DND-41 (cell line): ENCODE measurements around the gene SULT1C3.

ENCODE experiments used
- ATAC-seq: fragments of 200-7000 bp; cut with Tn5 transposase; 3 replicates; pipeline ENCODE4 v1.9.1; 2021; ENCODE audit warnings: low read depth; ENCODE audit not compliant: insufficient read depth
- DNase-seq: peaks from one replicate; pipeline ENCODE4 v3.0.0-alpha.2; 2020
- H2AFZ ChIP-seq: 2 replicates; pipeline ENCODE4 v1.6.0; 2012; ENCODE audit warnings: low read depth, low read length
- H3K27ac ChIP-seq: 2 replicates; pipeline ENCODE4 v1.5.1; 2012; ENCODE audit warnings: low read length, inconsistent platforms
- H3K27me3 ChIP-seq: fragments of 200-600 bp; sonication (generic); 2 replicates; pipeline ENCODE4 v1.6.0; 2012; ENCODE audit warnings: low read length, mild to moderate bottlenecking, inconsistent platforms; ENCODE audit not compliant: insufficient read depth, poor library complexity
- H3K36me3 ChIP-seq: 2 replicates; pipeline ENCODE4 v1.5.1; 2012; ENCODE audit warnings: low read length, inconsistent platforms; ENCODE audit not compliant: insufficient read depth
- H3K4me1 ChIP-seq: 2 replicates; pipeline ENCODE4 v1.5.1; 2012; ENCODE audit warnings: mild to moderate bottlenecking, low read length; ENCODE audit not compliant: insufficient read depth
- H3K4me2 ChIP-seq: 2 replicates; pipeline ENCODE4 v1.6.0; 2012; ENCODE audit warnings: mild to moderate bottlenecking, moderate library complexity, low read length, inconsistent platforms; ENCODE audit not compliant: insufficient read depth
- H3K4me3 ChIP-seq, 2 experiments: fragments of 200-600 bp in 1 of 2; shearing (Covaris generic) in 1 of 2; 2 replicates each; pipeline ENCODE4 v1.5.1; 2012 to 2016; ENCODE audit warnings: inconsistent platforms in 2 of 2, low read length in 2 of 2, mild to moderate bottlenecking in 2 of 2, low read depth in 1 of 2, moderate library complexity in 1 of 2
- H3K79me2 ChIP-seq: 2 replicates; pipeline ENCODE4 v1.6.0; 2012; ENCODE audit warnings: low read length, inconsistent platforms; ENCODE audit not compliant: insufficient read depth
- H3K9ac ChIP-seq: 2 replicates; pipeline ENCODE4 v1.6.0; 2012; ENCODE audit warnings: low read depth, mild to moderate bottlenecking, inconsistent platforms, low read length, moderate library complexity
- H3K9me3 ChIP-seq: 2 replicates; pipeline ENCODE4 v1.5.1; 2012; ENCODE audit warnings: low read length, moderate library complexity, mild to moderate bottlenecking, inconsistent platforms; ENCODE audit not compliant: insufficient read depth, severe bottlenecking
- H4K20me1 ChIP-seq: 2 replicates; pipeline ENCODE4 v1.6.0; 2012; ENCODE audit warnings: low read length; ENCODE audit not compliant: insufficient read depth
- EZH2 ChIP-seq: IDR thresholded peaks from 3 replicates; pipeline ENCODE4 v1.6.1; 2012; ENCODE audit warnings: borderline replicate concordance, low read depth, mild to moderate bottlenecking, moderate library complexity, low read length, inconsistent platforms; ENCODE audit not compliant: severe bottlenecking
- TF ChIP-seq, protein P1 (sequence below): IDR thresholded peaks from 2 replicates; pipeline ENCODE4 v1.5.1; 2012; ENCODE audit warnings: borderline replicate concordance, low read length, moderate library complexity, mild to moderate bottlenecking; ENCODE audit not compliant: poor library complexity, severe bottlenecking; ENCODE audit errors: extremely low read depth

The SULT1C3 gene

DNA sequence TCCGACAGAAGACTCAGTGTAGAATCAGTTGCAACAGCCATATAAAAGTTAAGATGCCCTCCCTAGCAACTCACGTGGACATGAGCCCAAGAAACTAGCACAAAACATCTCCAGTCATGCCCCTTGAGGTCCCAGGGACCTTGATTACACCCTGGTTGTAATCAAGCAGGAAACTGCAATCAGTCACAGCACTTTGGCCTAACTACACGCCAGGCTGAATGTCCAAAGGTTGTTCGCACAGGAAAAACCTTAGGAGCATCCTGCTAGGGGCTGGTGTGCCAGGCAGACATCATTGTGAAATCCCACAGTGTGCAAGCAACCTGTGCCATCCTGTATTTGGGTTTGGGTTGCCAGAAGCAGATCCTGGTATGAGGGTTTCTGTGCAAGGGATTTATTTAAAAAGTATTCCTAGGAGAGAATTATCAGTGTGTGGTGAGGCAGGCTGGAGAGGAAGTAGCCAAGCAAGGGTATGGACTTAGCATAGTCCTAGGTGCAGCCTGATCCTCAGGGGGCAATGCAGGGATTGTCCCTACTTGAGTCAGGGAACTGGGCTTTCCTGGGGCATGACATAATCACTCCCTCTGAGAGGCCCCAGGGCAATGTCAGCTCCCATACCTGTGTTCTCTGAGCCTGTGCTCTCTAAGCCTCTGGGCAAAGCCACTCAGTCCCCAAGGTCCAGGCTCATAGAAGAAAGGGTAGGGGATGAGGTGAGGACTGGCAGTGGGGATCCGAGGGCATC is 31.2 kb downstream of the SULT1C3 start:
- Histone ChIP-seq H3K27ac (no peak overlapping the region), H3K36me3 (no peaks in the 10 kb centered on the region), H3K9ac (no peak overlapping the region), H3K4me2 (no peak overlapping the region), H3K27me3 (peaks cover 3% of the 10 kb centered on the region), H3K4me3 (no peak overlapping the region), H3K79me2 (no peaks in the 10 kb centered on the region), H3K4me1 (no peaks in the 10 kb centered on the region), H2AFZ (no peak overlapping the region), H4K20me1 (no peaks in the 10 kb centered on the region), H3K9me3 (no peaks in the 10 kb centered on the region)
- ATAC-seq (no peak), DNase-seq (no peak)
- TF ChIP-seq EZH2, result no peak
- TF ChIP-seq, protein P1, sequence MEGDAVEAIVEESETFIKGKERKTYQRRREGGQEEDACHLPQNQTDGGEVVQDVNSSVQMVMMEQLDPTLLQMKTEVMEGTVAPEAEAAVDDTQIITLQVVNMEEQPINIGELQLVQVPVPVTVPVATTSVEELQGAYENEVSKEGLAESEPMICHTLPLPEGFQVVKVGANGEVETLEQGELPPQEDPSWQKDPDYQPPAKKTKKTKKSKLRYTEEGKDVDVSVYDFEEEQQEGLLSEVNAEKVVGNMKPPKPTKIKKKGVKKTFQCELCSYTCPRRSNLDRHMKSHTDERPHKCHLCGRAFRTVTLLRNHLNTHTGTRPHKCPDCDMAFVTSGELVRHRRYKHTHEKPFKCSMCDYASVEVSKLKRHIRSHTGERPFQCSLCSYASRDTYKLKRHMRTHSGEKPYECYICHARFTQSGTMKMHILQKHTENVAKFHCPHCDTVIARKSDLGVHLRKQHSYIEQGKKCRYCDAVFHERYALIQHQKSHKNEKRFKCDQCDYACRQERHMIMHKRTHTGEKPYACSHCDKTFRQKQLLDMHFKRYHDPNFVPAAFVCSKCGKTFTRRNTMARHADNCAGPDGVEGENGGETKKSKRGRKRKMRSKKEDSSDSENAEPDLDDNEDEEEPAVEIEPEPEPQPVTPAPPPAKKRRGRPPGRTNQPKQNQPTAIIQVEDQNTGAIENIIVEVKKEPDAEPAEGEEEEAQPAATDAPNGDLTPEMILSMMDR, result no peak

GRCh38 chr2:108271691-108272253 is 32.0 kb downstream of the SULT1C3 start:
- DNase-seq (no peak), ATAC-seq (no peak)
- Histone ChIP-seq H3K27ac (no peak overlapping the region), H3K4me3 (no peak overlapping the region), H3K4me1 (no peaks in the 10 kb centered on the region), H3K36me3 (no peaks in the 10 kb centered on the region), H3K79me2 (no peaks in the 10 kb centered on the region), H3K9ac (no peak overlapping the region), H4K20me1 (no peaks in the 10 kb centered on the region), H2AFZ (no peak overlapping the region), H3K4me2 (no peak overlapping the region), H3K9me3 (no peaks in the 10 kb centered on the region), H3K27me3 (peaks cover 3% of the 10 kb centered on the region)
- TF ChIP-seq, protein P1, result no peak
- TF ChIP-seq EZH2, result no peak

DNA sequence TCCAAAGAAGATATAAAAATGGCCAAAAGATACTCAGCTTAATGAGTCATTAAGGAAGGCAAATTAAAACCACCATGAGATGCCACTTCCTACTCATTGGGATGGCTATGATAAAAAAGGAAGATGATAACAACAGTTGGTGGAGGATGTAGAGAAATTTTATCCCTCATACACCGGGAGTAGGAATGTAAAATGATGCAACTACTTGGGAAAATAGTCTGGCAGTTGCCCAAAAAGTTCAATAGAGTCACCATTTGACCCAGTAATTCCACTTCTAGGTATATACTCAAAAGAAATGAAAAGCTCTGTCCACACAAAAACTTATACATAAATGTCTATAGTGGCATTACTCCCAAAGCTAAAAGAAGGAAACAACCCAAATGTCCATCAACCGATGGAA is 38.9 kb downstream of the SULT1C3 start:
- H3K4me3 ChIP-seq, result no peak overlapping the region
- H4K20me1 ChIP-seq, result no peaks in the 10 kb centered on the region
- no peaks in the 10 kb centered on the region for H3K79me2 ChIP-seq
- H3K4me2 ChIP-seq, result no peak overlapping the region
- H3K27ac ChIP-seq, result no peak overlapping the region
- no peak for ATAC-seq
- H3K36me3 ChIP-seq, result no peaks in the 10 kb centered on the region
- no peaks in the 10 kb centered on the region for H3K27me3 ChIP-seq
- DNase-seq, result no peak
- no peak overlapping the region for H2AFZ ChIP-seq
- no peaks in the 10 kb centered on the region for H3K4me1 ChIP-seq
- no peak for TF ChIP-seq EZH2
- TF ChIP-seq, protein P1, result no peak
- no peaks in the 10 kb centered on the region for H3K9me3 ChIP-seq
- H3K9ac ChIP-seq, result no peak overlapping the region
